HFFc6 (cell line): ENCODE measurements around the gene ASIC2. TPM values are rescaled to one million over a fixed set of nuclear protein-coding genes. Genes with fewer than 3 reads are reported as not detected.

Source experiments
- DNase-seq: peaks from one replicate; pipeline ENCODE4 v3.0.0-alpha.2; 2018
- H3K27ac Mint-ChIP-seq: 2 replicates; pipeline ENCODE4 v1.8.0; 2020; ENCODE audit warnings: mild to moderate bottlenecking, mixed read lengths
- H3K27me3 Mint-ChIP-seq: 2 replicates; pipeline ENCODE4 v1.8.0; 2021; ENCODE audit warnings: mild to moderate bottlenecking, moderate library complexity, mixed read lengths; ENCODE audit not compliant: insufficient read depth
- H3K36me3 Mint-ChIP-seq: 2 replicates; pipeline ENCODE4 v1.8.0; 2021; ENCODE audit warnings: low read depth, mixed read lengths
- H3K4me1 Mint-ChIP-seq: 2 replicates; pipeline ENCODE4 v1.8.0; 2020; ENCODE audit warnings: low read depth, mixed read lengths
- H3K4me3 Mint-ChIP-seq: 2 replicates; pipeline ENCODE4 v1.8.0; 2020; ENCODE audit warnings: mild to moderate bottlenecking, moderate library complexity, mixed read lengths
- H3K9me3 Mint-ChIP-seq: 2 replicates; pipeline ENCODE4 v1.8.0; 2020; ENCODE audit warnings: mild to moderate bottlenecking, mixed read lengths
- CTCF ChIP-seq: fragments of 200-600 bp; sonication (generic); IDR thresholded peaks from 2 replicates; pipeline ENCODE4 v1.5.0; 2021; ENCODE audit warnings: antibody characterized with exemption, mild to moderate bottlenecking
- total RNA-seq, 6 experiments: library from RNA; stranded (reverse); fragmentation: NEBNext Ultra II Directional; extraction: Animal tissue kit (Norgen Biotek cat#: 25700); gene quantifications; 2 replicates in 1 of 6; 3 replicates in 5 of 6; pipeline ENCODE4 v1.2.3, GENCODE V29; 2021

Gene ASIC2
- total RNA-seq, 6 experiments from 2014 or later = not detected

DNA sequence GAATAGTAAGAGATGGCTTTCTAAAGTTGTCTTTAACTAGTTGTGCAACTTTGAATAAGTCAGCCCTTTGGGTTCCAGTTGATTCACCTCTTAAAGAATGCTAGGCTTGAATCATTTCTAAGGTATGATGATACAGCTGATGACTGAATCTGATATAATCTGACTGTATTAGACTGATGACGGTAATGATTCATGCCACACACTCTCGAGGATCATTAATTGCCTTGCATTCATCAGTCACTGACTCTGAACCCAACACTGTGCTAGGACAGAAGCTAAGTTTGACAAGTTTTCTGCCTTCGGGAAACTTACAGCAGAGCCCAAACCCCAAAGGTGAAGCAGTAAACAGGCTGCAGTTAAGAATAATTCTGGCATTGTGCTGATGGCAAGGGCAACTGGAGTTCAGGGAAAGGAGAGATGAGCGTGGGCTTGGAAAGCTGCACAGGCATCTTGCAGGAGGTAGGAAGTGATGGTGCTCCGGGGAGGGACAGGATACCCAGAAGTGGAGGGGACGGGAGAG lies 25.8 kb downstream of the ASIC2 start:
- peak overlapping the region; percentile 42; the same call in 1 of the 2 replicates for H3K4me3 Mint-ChIP-seq
- TF ChIP-seq CTCF = no peak
- H3K36me3 Mint-ChIP-seq = no peaks in the 10 kb centered on the region
- DNase-seq = peak; percentile 87
- peak overlapping the region; percentile 67; the same call in 1 of the 2 replicates for H3K27ac Mint-ChIP-seq
- H3K27me3 Mint-ChIP-seq = no peaks in the 10 kb centered on the region
- peaks cover 24% of the 10 kb centered on the region; the same call in 1 of the 2 replicates for H3K4me1 Mint-ChIP-seq
- peaks cover 24% of the 10 kb centered on the region for H3K9me3 Mint-ChIP-seq

DNA sequence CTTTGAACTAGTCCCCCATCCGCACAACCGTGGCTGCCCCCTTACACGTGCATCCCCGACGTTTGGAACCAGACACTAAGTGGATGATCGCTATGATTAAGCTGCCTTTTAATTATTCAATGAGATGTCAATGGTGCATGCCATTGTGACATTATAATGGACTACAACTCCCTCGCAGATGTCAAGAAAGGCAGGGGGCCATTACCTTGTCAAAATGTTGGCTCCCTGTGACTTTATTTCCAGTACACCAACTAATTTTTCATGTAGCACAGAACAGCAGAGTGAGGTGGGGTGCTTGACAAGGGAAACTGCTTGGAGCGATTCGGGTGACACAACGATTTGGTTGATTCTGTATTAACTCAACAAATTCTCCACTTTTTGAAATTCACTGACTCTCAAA lies 26.5 kb downstream of the ASIC2 start:
- TF ChIP-seq CTCF = no peak
- Mint-ChIP-seq H3K4me1 (peaks cover 24% of the 10 kb centered on the region; the same call in 1 of the 2 replicates), H3K36me3 (no peaks in the 10 kb centered on the region), H3K27me3 (no peaks in the 10 kb centered on the region), H3K9me3 (peaks cover 24% of the 10 kb centered on the region), H3K27ac (no peak overlapping the region), H3K4me3 (no peak overlapping the region)
- DNase-seq = no peak

DNA sequence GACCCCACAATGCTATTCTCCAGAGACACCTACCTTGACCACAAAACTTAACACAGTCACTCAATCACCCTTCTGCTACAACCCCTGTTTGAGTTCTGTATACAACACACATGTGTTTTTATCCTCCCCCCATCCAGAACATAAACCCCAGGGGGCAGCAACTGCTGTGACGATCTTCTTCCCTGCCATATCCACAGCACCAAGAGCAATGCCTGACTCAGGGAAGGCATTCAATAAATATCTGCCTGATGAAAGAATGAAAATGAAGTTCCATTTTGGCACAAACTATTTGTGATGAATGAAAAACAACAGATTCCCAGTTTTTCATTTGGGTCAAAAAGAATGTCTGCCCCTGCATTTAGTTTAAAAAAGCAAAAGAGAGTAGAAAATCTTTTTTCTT lies 27.0 kb downstream of the ASIC2 start:
- no peak for DNase-seq
- TF ChIP-seq CTCF = no peak
- Mint-ChIP-seq H3K27me3 (no peaks in the 10 kb centered on the region), H3K36me3 (no peaks in the 10 kb centered on the region), H3K27ac (no peak overlapping the region), H3K4me3 (no peak overlapping the region), H3K9me3 (peaks cover 29% of the 10 kb centered on the region), H3K4me1 (peaks cover 24% of the 10 kb centered on the region; the same call in 1 of the 2 replicates)

GRCh38 chr17:33263396-33263795 lies 29.7 kb downstream of the ASIC2 start:
- no peak for DNase-seq
- Mint-ChIP-seq H3K27me3 (peaks cover 6% of the 10 kb centered on the region), H3K4me1 (peaks cover 24% of the 10 kb centered on the region; the same call in 1 of the 2 replicates), H3K27ac (no peak overlapping the region), H3K9me3 (peaks cover 37% of the 10 kb centered on the region), H3K4me3 (no peak overlapping the region), H3K36me3 (no peaks in the 10 kb centered on the region)
- no peak for TF ChIP-seq CTCF

- peaks cover 31% of the 10 kb centered on the region for H3K9me3 Mint-ChIP-seq
- peaks cover 6% of the 10 kb centered on the region for H3K27me3 Mint-ChIP-seq
- peaks cover 15% of the 10 kb centered on the region; the same call in 1 of the 2 replicates for H3K4me1 Mint-ChIP-seq
- no peak overlapping the region for H3K27ac Mint-ChIP-seq
- no peak overlapping the region for H3K4me3 Mint-ChIP-seq
- no peak for TF ChIP-seq CTCF
- no peaks in the 10 kb centered on the region for H3K36me3 Mint-ChIP-seq
- DNase-seq = no peak
Observed at GRCh38 chr17:33262266-33263123, 30.6 kb downstream of the ASIC2 start.
